Endothelial cell of umbilical vein (primary cell): Measurements from ENCODE around the gene AGMO. TPM values are rescaled to one million over a fixed set of nuclear protein-coding genes. Genes with fewer than 3 reads are reported as not detected.

Experiments used
- BruUV-seq: library from RNA; stranded (reverse); fragments of 400-500 nt; replicated peaks from 2 replicates; lab custom pipeline; 2021; lab: Mats Ljungman, UMichigan
- CTCF ChIA-PET: fragments of 300-600, 350-600 bp; sonication (Branson Sonifier 250); formaldehyde crosslinking; loops from one replicate; lab custom pipeline; 2021; ENCODE audit warnings: antibody characterized with exemption, inconsistent platforms; lab: Charles Lee
- POLR2A ChIA-PET: fragments of 300-600, 350-600 bp; sonication (Branson Sonifier 250); formaldehyde crosslinking; loops from one replicate; lab custom pipeline; 2021; ENCODE audit warnings: antibody characterized with exemption, inconsistent platforms; lab: Charles Lee
- DNase-seq: peaks from one replicate; pipeline ENCODE4 v3.0.0-alpha.2; 2011; ENCODE audit warnings: low read depth, low spot score
- FAIRE-seq: peaks from 2 replicates; lab custom pipeline; 2011; peaks lifted over from hg19 to GRCh38; lab: Jason Lieb, UNC
- H2AFZ ChIP-seq: 2 replicates; pipeline ENCODE4 v1.6.0; 2012; ENCODE audit warnings: low read depth, low read length, control low read depth, inconsistent platforms
- H3K27ac ChIP-seq: 2 replicates; pipeline ENCODE4 v1.5.1; 2011; ENCODE audit warnings: low read depth, mild to moderate bottlenecking, control low read depth, low read length, moderate library complexity; ENCODE audit not compliant: insufficient read depth
- H3K27me3 ChIP-seq, 2 experiments: 2 replicates each; pipeline versions ENCODE4 v1.6.0 to v1.6.1; 2011; ENCODE audit warnings: low read length in 2 of 2, mixed read lengths in 1 of 2; ENCODE audit not compliant: control insufficient read depth in 2 of 2, insufficient read depth in 2 of 2
- H3K36me3 ChIP-seq, 2 experiments: 2 replicates in 1 of 2; 3 replicates in 1 of 2; pipeline ENCODE4 v1.5.1; 2011; ENCODE audit warnings: low read length in 2 of 2, mild to moderate bottlenecking in 1 of 2, moderate library complexity in 1 of 2; ENCODE audit not compliant: control insufficient read depth in 2 of 2, insufficient read depth in 2 of 2; ENCODE audit errors: extremely low read depth in 1 of 2
- H3K4me1 ChIP-seq: 3 replicates; pipeline ENCODE4 v1.5.1; 2011; ENCODE audit warnings: mild to moderate bottlenecking, low read length; ENCODE audit not compliant: control insufficient read depth, insufficient read depth; ENCODE audit errors: extremely low read depth
- H3K4me2 ChIP-seq: 2 replicates; pipeline ENCODE4 v1.6.1; 2011; ENCODE audit warnings: low read length, control low read depth, mixed read lengths; ENCODE audit not compliant: insufficient read depth
- H3K4me3 ChIP-seq, 3 experiments: fragments of 200-600 bp in 1 of 3; sonication (generic), shearing (Covaris generic) in 1 of 3; replicated peaks in 1 of 3; 2 replicates each; pipeline ENCODE4 v1.5.1; 2011 to 2016; ENCODE audit warnings: control low read depth in 3 of 3, low read length in 3 of 3, mild to moderate bottlenecking in 2 of 3, inconsistent platforms in 1 of 3, low read depth in 1 of 3, moderate library complexity in 1 of 3; ENCODE audit not compliant: insufficient read depth in 1 of 3
- H3K79me2 ChIP-seq: 2 replicates; pipeline ENCODE4 v1.6.0; 2012; ENCODE audit warnings: low read length, inconsistent platforms; ENCODE audit not compliant: control insufficient read depth, insufficient read depth
- H3K9ac ChIP-seq: replicated peaks from 2 replicates; pipeline ENCODE3; 2011; ENCODE audit warnings: low read length, control low read depth; ENCODE audit not compliant: insufficient read depth; ENCODE audit errors: extremely low read depth
- H3K9me1 ChIP-seq: replicated peaks from 3 replicates; pipeline ENCODE4 v1.6.0; 2011; ENCODE audit warnings: mild to moderate bottlenecking, low read length; ENCODE audit not compliant: control insufficient read depth, insufficient read depth; ENCODE audit errors: extremely low read depth
- H3K9me3 ChIP-seq: replicated peaks from 2 replicates; pipeline ENCODE4 v1.5.1; 2012; ENCODE audit warnings: low read length, inconsistent platforms; ENCODE audit not compliant: control insufficient read depth, insufficient read depth
- H4K20me1 ChIP-seq: replicated peaks from 2 replicates; pipeline ENCODE3; 2011; ENCODE audit warnings: mild to moderate bottlenecking, low read length; ENCODE audit not compliant: control insufficient read depth, insufficient read depth; ENCODE audit errors: extremely low read depth
- CTCF ChIP-seq, 2 donors: IDR thresholded peaks; 1 replicate in 1 of 2; 2 replicates in 1 of 2; pipeline ENCODE4 v1.5.1; 2011; ENCODE audit warnings: low read length in 2 of 2, mild to moderate bottlenecking in 2 of 2, moderate library complexity in 2 of 2, control low read depth in 1 of 2, inconsistent platforms in 1 of 2, low read depth in 1 of 2; ENCODE audit not compliant: insufficient read depth in 1 of 2; ENCODE audit errors: extremely low read depth in 1 of 2
- EZH2 ChIP-seq: IDR thresholded peaks from 2 replicates; pipeline ENCODE4 v1.6.1; 2012; ENCODE audit warnings: borderline replicate concordance, low read depth, mild to moderate bottlenecking, moderate library complexity, low read length, inconsistent platforms; ENCODE audit not compliant: severe bottlenecking
- FOS ChIP-seq: IDR thresholded peaks from 2 replicates; pipeline ENCODE4 v1.6.1; 2011; ENCODE audit warnings: mild to moderate bottlenecking, low read length, moderate library complexity, borderline replicate concordance; ENCODE audit not compliant: insufficient read depth
- GATA2 ChIP-seq: IDR thresholded peaks from 2 replicates; pipeline ENCODE4 v1.7.0; 2011; ENCODE audit warnings: low read depth, mild to moderate bottlenecking, moderate library complexity, mixed read lengths, low read length; ENCODE audit not compliant: insufficient read length, insufficient read depth
- JUN ChIP-seq: IDR thresholded peaks from 2 replicates; pipeline ENCODE4 v1.6.1; 2011; ENCODE audit warnings: borderline replicate concordance, low read depth; ENCODE audit not compliant: insufficient read length, insufficient read depth
- MAX ChIP-seq: IDR thresholded peaks from 2 replicates; pipeline ENCODE4 v1.6.1; 2011; ENCODE audit not compliant: insufficient read depth, insufficient read length
- MYC ChIP-seq: IDR thresholded peaks from one replicate; pipeline ENCODE4 v1.6.1; 2011; ENCODE audit warnings: mild to moderate bottlenecking, low read depth, low read length
- POLR2A ChIP-seq: IDR thresholded peaks from 2 replicates; pipeline ENCODE4 v1.6.1; 2012; ENCODE audit warnings: low read depth, mild to moderate bottlenecking, control low read depth, low read length
- POLR2AphosphoS5 ChIP-seq: IDR thresholded peaks from 2 replicates; pipeline ENCODE4 v1.6.1; 2012; ENCODE audit warnings: low read depth, mild to moderate bottlenecking, control low read depth, low read length, moderate library complexity; ENCODE audit not compliant: insufficient read depth
- dilution Hi-C: fragments of 300-500 bp; cut with MboI; formaldehyde crosslinking; loops from one replicate; pipeline ENCODE4 v1.15.0; 2019; ENCODE audit warnings: low sequenced_read_pairs; ENCODE audit not compliant: extremely low pct_ligation_motif_present
- intact Hi-C: fragments of 100-400 bp; cut with micrococcal nuclease; formaldehyde crosslinking; loops from one replicate; pipeline ENCODE4 v1.10.0; 2022
- polyA plus RNA-seq, 4 experiments: library from polyadenylated mRNA; depleted of rRNA in 3 of 4; stranded (reverse) in 3 of 4; unstranded in 1 of 4; fragments of >200 nt; gene quantifications; 2 replicates each; pipeline versions ENCODE4 v1.2.1 to v1.2.3, GENCODE V29; 2011 to 2012; ENCODE audit warnings: missing spikeins in 1 of 4
- total RNA-seq: library from RNA; stranded (reverse); gene quantifications from 2 replicates; pipeline ENCODE4 v1.2.3, GENCODE V29; 2021

The AGMO gene
- total and polyA plus RNA-seq, 2 donors (not counting 3 experiments of a cell fraction or from before 2014, with no cell fraction given) = 0.23 to 0.40 TPM

- TF ChIP-seq FOS (no peak), POLR2A (no peak), GATA2 (no peak), POLR2AphosphoS5 (no peak), EZH2 (no peak), MAX (no peak), MYC (no peak), JUN (no peak), CTCF (IDR thresholded peaks at IDR 0.05; ENCODE audit: extremely low read depth in 1 of 2, insufficient read depth in 1 of 2, low read depth in 1 of 2, low read length in 2 of 2) (no peak)
- no peaks in the 10 kb centered on the region for H3K9me1 ChIP-seq
- FAIRE-seq (no peak), DNase-seq (no peak)
- H3K9me3 ChIP-seq = no peaks in the 10 kb centered on the region
- no peaks in the 10 kb centered on the region for H3K4me1 ChIP-seq
- no peaks in the 10 kb centered on the region for H3K27me3 ChIP-seq
- dilution Hi-C loops = no loop called here
- ChIA-PET CTCF (interaction anchor here (1.7 kb wide), 1 partner anchor 29 kb away, joined by 4 read pairs; no protein-coding TSS in a partner anchor), POLR2A (no interaction called here)
- H3K4me2 ChIP-seq = no peak overlapping the region
- H3K4me3 ChIP-seq = no peak overlapping the region
- no peak overlapping the region for H2AFZ ChIP-seq
- no peaks in the 10 kb centered on the region for H4K20me1 ChIP-seq
- no peaks in the 10 kb centered on the region for H3K79me2 ChIP-seq
- H3K9ac ChIP-seq = no peak overlapping the region
- intact Hi-C loops = no loop called here
- BruUV-seq = no TSS peak
- no peak overlapping the region for H3K27ac ChIP-seq
- no peaks in the 10 kb centered on the region for H3K36me3 ChIP-seq
Measured at GRCh38 chr7:15609287-15609686, 47.5 kb upstream of the AGMO start.
